Measurements from ENCODE around the gene RLBP1. TPM values are rescaled to one million over a fixed set of nuclear protein-coding genes. Genes with fewer than 3 reads are reported as not detected.

The RLBP1 gene
- total RNA-seq, 6 experiments from 2014 or later, result not detected

DNA sequence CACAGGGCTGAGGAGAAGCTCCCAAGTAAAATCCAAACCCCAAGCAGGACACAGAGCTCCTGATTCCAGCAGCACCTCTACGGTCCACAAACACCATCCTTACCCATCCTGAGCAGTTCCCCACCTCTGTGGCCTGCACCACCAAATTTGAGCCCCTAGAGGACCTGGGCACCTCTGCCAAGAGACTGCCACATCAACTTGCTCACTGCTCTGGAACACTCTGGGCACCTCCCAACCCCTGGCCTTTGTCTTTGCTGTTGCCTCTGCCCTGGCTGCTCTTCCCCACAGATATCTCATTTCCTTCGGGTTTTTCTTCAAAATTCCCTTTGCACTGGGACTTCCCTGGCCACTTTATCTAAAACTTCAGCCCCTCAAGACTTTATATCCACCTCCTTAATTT, 5.8 kb downstream of the RLBP1 start:
- no peaks in the 10 kb centered on the region for H3K9me3 Mint-ChIP-seq
- no peaks in the 10 kb centered on the region for H3K36me3 Mint-ChIP-seq (ENCODE audit: low read depth)
- no peak for DNase-seq
- H3K27me3 Mint-ChIP-seq (ENCODE audit: insufficient read depth), result peaks cover 51% of the 10 kb centered on the region
- TF ChIP-seq CTCF (IDR thresholded peaks at IDR 0.05), result no peak
- no peak overlapping the region for H3K4me3 Mint-ChIP-seq
- no peak overlapping the region for H3K27ac Mint-ChIP-seq
- H3K4me1 Mint-ChIP-seq (ENCODE audit: low read depth), result no peaks in the 10 kb centered on the region

DNA sequence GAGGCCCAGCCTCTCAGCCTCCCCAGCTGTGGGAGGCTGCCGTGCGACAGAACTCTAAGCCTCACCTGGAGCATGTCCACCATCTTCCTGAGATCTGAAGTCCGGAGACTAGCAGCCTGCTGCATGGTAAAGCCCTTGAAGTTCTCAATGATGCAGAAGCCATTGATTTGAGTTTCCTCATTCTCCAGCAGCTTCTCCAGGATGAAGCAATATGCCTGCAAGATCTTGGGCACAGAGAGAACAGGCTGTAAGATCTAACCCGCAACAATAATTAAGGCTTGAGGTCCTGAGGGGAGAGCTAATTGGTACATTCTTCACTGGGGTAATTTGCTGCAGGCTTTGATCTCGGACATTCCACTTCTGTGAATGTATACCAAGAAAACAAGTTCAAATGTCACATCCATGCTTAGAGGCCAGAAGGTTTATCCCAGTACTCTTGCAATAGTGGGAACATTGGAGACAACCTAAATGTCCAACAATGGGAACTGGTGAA, 9.7 kb downstream of the RLBP1 start:
- TF ChIP-seq CTCF (IDR thresholded peaks at IDR 0.05), result no peak
- Mint-ChIP-seq H3K27ac (no peak overlapping the region), H3K36me3 (ENCODE audit: low read depth) (no peaks in the 10 kb centered on the region), H3K27me3 (ENCODE audit: insufficient read depth) (peaks cover 25% of the 10 kb centered on the region), H3K9me3 (no peaks in the 10 kb centered on the region), H3K4me3 (no peak overlapping the region), H3K4me1 (ENCODE audit: low read depth) (peaks cover 11% of the 10 kb centered on the region)
- no peak for DNase-seq

GRCh38 chr15:89209057-89209456, 12.3 kb downstream of the RLBP1 start:
- Mint-ChIP-seq H3K27me3 (ENCODE audit: insufficient read depth) (peaks cover 10% of the 10 kb centered on the region), H3K27ac (no peak overlapping the region), H3K9me3 (no peaks in the 10 kb centered on the region), H3K4me3 (no peak overlapping the region), H3K36me3 (ENCODE audit: low read depth) (no peaks in the 10 kb centered on the region), H3K4me1 (ENCODE audit: low read depth) (peaks cover 16% of the 10 kb centered on the region)
- no peak for TF ChIP-seq CTCF (IDR thresholded peaks at IDR 0.05)
- no peak for DNase-seq

DNA sequence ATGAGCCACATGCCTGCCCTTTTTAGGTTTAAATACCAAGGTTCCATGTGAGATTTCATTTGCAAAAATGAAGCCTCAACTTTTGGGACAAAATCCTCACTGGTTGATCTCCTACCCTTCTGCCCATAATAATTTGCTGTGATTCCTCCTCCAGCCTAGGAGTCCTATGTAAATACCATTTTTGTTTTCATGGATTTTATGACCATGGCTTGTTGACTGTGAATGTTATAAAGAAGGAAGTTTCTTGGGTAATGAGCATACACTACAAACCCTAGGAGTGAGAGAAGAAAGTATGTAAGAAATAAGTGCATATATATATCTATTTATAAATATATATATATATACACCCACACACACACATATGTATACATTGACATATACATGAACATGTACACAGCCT, 13.1 kb downstream of the RLBP1 start:
- no peak overlapping the region for H3K4me3 Mint-ChIP-seq
- no peak overlapping the region for H3K27ac Mint-ChIP-seq
- TF ChIP-seq CTCF (IDR thresholded peaks at IDR 0.05), result no peak
- no peak for DNase-seq
- peaks cover 7% of the 10 kb centered on the region for H3K27me3 Mint-ChIP-seq (ENCODE audit: insufficient read depth)
- peaks cover 24% of the 10 kb centered on the region for H3K4me1 Mint-ChIP-seq (ENCODE audit: low read depth)
- no peaks in the 10 kb centered on the region for H3K9me3 Mint-ChIP-seq
- H3K36me3 Mint-ChIP-seq (ENCODE audit: low read depth), result no peaks in the 10 kb centered on the region

- Mint-ChIP-seq H3K27ac (no peak overlapping the region; the same call in 1 of the 2 replicates), H3K36me3 (ENCODE audit: low read depth) (no peaks in the 10 kb centered on the region), H3K27me3 (ENCODE audit: insufficient read depth) (peaks cover 7% of the 10 kb centered on the region), H3K9me3 (no peaks in the 10 kb centered on the region), H3K4me3 (peak overlapping the region; percentile 63), H3K4me1 (ENCODE audit: low read depth) (peaks cover 24% of the 10 kb centered on the region)
- TF ChIP-seq CTCF (IDR thresholded peaks at IDR 0.05), result peak; percentile 99
- peak; percentile 48 for DNase-seq
Measured at GRCh38 chr15:89206908-89207331, 14.5 kb downstream of the RLBP1 start.

Measured in HFFc6 (cell line).